Medulla oblongata (tissue), 1 donor: Measurements from ENCODE around the gene GLYATL2.
A peak's percentile ranks its signal among the peaks of the same experiment; 100 is the strongest.

Experiments
- DNase-seq: peaks from one replicate; pipeline ENCODE4 v3.0.0-alpha.2; 2015; ENCODE audit errors: extremely low spot score

GLYATL2 gene

DNA sequence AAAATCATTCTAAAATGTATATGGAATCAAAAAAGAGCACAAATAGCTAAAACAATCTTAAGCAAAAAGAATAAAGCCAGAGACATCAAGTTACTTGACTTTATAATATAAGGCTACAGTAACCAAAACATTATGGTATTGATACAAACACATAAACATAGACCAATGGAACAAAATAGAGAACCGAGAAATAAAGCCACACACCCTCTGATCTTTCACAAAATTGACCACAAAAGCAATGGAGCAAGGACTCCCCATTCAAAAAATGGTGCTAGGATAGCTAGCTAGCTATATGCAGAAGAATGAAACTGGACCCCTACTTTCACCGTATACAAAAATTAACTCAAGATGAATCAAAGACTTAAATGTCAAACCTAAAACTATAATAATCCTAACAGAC is 43.2 kb downstream of the GLYATL2 start:
- DNase-seq: no peak

DNA sequence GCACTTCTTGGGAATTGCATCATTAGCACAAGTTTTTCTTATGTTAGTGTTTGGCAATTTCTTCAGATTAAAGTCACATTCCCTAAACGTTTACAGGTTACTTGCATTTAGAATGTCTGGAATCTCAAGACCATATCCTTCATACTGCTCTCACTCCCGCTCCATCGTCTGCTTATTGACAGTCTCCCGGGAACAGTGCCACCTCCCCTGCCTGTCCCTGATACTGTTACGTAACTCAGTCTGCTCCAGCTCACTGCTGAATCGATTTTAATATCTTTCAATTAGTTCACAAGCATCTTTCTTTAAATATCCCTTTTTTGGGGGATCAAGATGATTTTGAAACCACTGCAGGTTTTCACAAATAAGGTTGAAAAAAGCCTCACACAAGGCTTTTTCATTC is 48.2 kb downstream of the GLYATL2 start:
- DNase-seq: peak; percentile 17

DNA sequence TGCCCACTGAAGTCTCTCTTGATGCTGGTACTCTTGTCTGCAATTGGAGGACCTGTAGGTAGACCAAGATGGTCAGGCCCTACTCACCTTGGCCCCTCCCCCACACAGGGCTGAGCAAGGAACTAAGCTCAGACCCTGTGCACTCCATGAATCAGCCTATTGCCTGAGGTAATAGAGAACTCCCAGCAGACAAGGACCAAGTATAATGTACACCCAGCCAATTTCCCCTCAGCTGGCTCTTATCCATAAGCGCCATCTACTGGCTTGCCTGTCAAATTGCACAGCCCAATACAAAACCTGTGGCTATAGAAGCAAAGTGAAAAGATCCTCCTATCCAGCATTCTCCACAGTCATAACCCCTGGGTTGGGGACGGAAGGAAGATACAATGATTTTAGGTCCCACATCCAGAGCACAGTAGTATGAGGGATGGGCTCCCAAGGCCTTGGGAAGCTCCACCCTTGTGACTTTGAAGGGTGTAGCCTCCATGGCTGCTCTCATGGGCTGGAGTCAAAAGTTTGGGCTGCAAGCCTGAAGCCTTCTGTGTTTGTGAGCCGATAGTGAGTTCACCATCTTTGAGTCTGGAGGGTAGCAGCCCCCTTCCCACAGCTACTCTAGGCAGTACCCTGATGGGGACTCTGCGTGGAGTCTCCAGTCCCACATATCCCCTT is 56.0 kb downstream of the GLYATL2 start:
- DNase-seq: peak; percentile 80

DNA sequence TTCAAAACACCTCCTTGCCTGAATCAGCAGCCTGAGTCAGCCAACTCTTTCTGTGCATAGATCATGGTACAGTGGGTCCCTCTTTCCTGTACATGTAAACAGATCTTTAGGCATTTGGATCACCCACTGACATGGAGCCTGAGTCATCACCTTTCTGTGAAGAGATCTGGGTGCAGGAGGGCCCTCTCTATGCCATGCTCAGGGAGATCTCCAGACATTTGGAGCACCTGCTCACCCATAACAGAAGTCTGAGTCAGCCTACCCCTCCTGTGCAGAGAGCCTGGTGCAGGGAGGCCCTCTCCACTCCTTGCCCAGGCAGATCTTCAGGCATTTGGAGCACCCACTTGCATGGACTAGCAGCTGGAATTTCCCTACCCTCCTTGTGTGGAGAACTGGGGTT is 56.6 kb downstream of the GLYATL2 start:
- DNase-seq: no peak

DNA sequence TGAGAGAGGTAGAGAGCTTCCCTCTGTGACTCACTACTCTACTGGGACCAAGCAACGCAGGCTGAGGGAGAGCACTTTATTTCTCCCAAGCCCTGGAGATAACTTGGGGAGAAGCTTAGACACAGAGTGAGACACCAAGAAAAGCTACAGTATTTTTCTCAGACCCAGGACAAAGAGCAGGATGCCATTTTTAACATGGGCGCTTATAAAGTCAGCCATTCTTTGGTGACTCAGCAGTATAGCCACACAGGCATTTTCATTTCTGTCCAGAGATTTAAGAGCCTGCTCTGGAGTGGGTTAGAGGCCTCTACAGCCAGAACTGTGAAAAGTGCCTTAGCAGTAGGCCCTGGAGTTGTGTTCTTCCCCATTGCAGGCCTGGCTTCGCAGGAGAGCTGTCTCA is 57.8 kb downstream of the GLYATL2 start:
- no peak for DNase-seq

DNA sequence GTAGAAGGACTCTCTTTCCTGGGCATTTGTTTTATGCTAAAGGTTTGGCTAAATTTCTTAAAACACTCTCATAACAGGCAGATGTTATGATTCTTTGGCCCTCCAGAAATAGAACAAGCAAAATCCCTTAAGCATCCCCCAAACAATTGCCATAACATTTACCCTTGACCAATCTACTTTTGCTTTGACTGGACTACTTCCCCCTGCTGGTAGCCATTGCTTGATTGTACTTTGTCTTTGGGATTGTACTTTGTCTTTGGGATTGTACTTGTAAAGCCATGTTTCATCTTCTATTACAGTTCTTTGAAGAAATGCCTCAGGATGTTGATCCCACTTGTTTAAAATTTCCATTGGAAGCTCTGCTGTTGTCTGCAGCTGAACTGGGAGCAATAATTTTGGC is 59.5 kb downstream of the GLYATL2 start:
- DNase-seq: no peak
